ENCODE measurements around the gene COL9A3. TPM values are rescaled to one million over a fixed set of nuclear protein-coding genes. Genes with fewer than 3 reads are reported as not detected.

COL9A3 gene
- total and polyA plus RNA-seq, 2 of the 8 experiments (the other 6 are each of a cell fraction or from before 2014, with no cell fraction given), result 21.7 to 80.1 TPM

DNA sequence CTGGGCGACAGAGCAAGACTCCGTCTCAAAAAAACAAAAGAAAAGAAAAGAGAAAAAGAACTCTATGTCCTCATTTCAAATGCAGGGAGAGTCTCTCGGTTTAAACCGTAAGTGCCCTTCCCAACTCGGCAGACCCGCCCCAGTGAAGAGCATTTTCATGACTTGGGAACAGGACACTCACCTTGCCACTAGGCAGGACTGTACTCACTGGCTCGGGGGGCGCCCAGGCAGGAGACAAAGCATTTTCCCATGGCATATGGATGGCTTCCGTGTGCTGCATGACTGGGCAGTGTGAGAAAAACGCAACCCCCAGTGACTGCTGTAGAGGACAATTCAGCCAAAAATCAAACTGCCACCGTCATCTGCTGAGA, 44.2 kb upstream of the COL9A3 start:
- Histone ChIP-seq H3K4me1 (replicated peaks in 1 of 4; ENCODE audit: control insufficient read depth in 3 of 4, insufficient read depth in 4 of 4, low read length in 3 of 4) (peaks cover 0 to 15% (median 4%) of the 10 kb centered on the region in 4 experiments; a peak in 5 of 7 replicates), H3K4ac (replicated peaks; ENCODE audit: insufficient read length, low read depth, low read length) (no peak overlapping the region), H4K5ac (ENCODE audit: insufficient read length, low read depth, low read length) (no peak overlapping the region), H4K91ac (replicated peaks; ENCODE audit: insufficient read length, low read length) (no peak overlapping the region), H3K14ac (ENCODE audit: insufficient read length) (no peak overlapping the region), H3K27ac (ENCODE audit: low read depth, low read length) (no peak overlapping the region), H3K4me2 (ENCODE audit: insufficient read depth in 1 of 2, low read depth in 2 of 2, low read length in 2 of 2) (no peak overlapping the region), H3K27me3 (replicated peaks in 1 of 4; ENCODE audit: control insufficient read depth in 3 of 4, extremely low read depth in 1 of 4, insufficient read depth in 3 of 4, low read length in 3 of 4) (no peaks in the 10 kb centered on the region), H3K18ac (ENCODE audit: extremely low read depth, low read length) (no peak overlapping the region), H2BK120ac (replicated peaks; ENCODE audit: low read depth, low read length) (no peak overlapping the region), H2BK20ac (ENCODE audit: low read length) (no peak overlapping the region), H2AFZ (ENCODE audit: low read length) (no peak overlapping the region), H2BK12ac (ENCODE audit: low read depth, low read length) (no peak overlapping the region), H3K79me1 (ENCODE audit: low read depth, low read length) (peaks cover 4% of the 10 kb centered on the region; the same call in 1 of the 2 replicates), H3K36me3 (ENCODE audit: control insufficient read depth in 2 of 4, insufficient read depth in 4 of 4, low read length in 3 of 4) (no peaks in the 10 kb centered on the region), H3K9me3 (ENCODE audit: insufficient read depth in 2 of 2, low read depth in 1 of 2, low read length in 1 of 2) (no peaks in the 10 kb centered on the region), H2BK5ac (ENCODE audit: low read depth, low read length) (no peak overlapping the region), H4K8ac (ENCODE audit: extremely low read depth, insufficient read depth, low read length) (no peak overlapping the region), H3K79me2 (ENCODE audit: control insufficient read depth in 1 of 2, insufficient read depth in 2 of 2, low read length in 2 of 2) (no peaks in the 10 kb centered on the region), H4K20me1 (replicated peaks in 1 of 2; ENCODE audit: control insufficient read depth in 1 of 2, insufficient read depth in 2 of 2, low read length in 2 of 2) (peaks cover 0 to 4% of the 10 kb centered on the region in 2 experiments), H2AK5ac (ENCODE audit: low read depth, low read length) (no peak overlapping the region), H2BK15ac (ENCODE audit: low read length) (no peak overlapping the region), H3K23ac (ENCODE audit: insufficient read length) (no peak overlapping the region), H3K4me3 (ENCODE audit: extremely low read depth in 1 of 4, insufficient read depth in 2 of 4, low read depth in 3 of 4, low read length in 4 of 4) (no peak overlapping the region), H3K56ac (replicated peaks; ENCODE audit: insufficient read length, low read depth, low read length) (no peak overlapping the region), H3K9ac (replicated peaks in 1 of 4; ENCODE audit: extremely low read depth in 1 of 4, low read depth in 3 of 4, low read length in 3 of 4) (no peak overlapping the region), H3K23me2 (ENCODE audit: low read depth, low read length) (no peaks in the 10 kb centered on the region)
- FAIRE-seq (no peak), DNase-seq (ENCODE audit: low read depth in 1 of 2, low spot score in 2 of 2) (no peak)
- CTCF ChIA-PET (ENCODE audit: partially characterized antibody), result interaction anchor here (1.8 to 3.1 kb wide), 2 partner anchors 10 to 19 kb away, joined by 5 to 12 read pairs; no protein-coding TSS in a partner anchor
- POLR2A ChIA-PET (ENCODE audit: partially characterized antibody), result no interaction called here
- 89% methylated on average over 11 of the region's 11 CpGs; no CpG with 5 or more reads in 1 of the 2 experiments for WGBS, 2 experiments (ENCODE audit: extremely low coverage in 1 of 2, insufficient coverage in 1 of 2, insufficient read length in 1 of 2, insufficient replicate concordance in 2 of 2, low coverage in 1 of 2, low lambda C conversion rate in 2 of 2, missing lambda C conversion rate in 1 of 2)
- TF ChIP-seq SAP30 (IDR thresholded peaks at IDR 0.05; ENCODE audit: insufficient read depth, insufficient replicate concordance, low read length) (no peak), SRF (IDR thresholded peaks at IDR 0.05; ENCODE audit: low read depth, low read length) (no peak), TAF7 (optimal IDR thresholded peaks at IDR 0.05; ENCODE audit: borderline replicate concordance, low read depth, low read length) (no peak), CBX8 (IDR thresholded peaks at IDR 0.05; ENCODE audit: borderline replicate concordance, low read depth, low read length) (no peak)

Data from H1 (cell line).